Stimulated activated CD4-positive, alpha-beta T cell treated with anti-CD3 and anti-CD28 coated beads, TNF-alpha, amount 100 ng/mL, for 1 hour (primary cell): ENCODE data around the gene IL17REL.
"Not testable (repeated sequence)": the region's sequence is repeated elsewhere in the genome, so short reads cannot be mapped to it uniquely, and the experiment has no call there.

ENCODE experiments used
- DNase-seq, 3 donors: peaks; one replicate each; pipeline ENCODE4 v3.0.0-alpha.2; 2020; ENCODE audit warnings: low read depth in 3 of 3, low spot score in 1 of 3

Gene IL17REL

DNA sequence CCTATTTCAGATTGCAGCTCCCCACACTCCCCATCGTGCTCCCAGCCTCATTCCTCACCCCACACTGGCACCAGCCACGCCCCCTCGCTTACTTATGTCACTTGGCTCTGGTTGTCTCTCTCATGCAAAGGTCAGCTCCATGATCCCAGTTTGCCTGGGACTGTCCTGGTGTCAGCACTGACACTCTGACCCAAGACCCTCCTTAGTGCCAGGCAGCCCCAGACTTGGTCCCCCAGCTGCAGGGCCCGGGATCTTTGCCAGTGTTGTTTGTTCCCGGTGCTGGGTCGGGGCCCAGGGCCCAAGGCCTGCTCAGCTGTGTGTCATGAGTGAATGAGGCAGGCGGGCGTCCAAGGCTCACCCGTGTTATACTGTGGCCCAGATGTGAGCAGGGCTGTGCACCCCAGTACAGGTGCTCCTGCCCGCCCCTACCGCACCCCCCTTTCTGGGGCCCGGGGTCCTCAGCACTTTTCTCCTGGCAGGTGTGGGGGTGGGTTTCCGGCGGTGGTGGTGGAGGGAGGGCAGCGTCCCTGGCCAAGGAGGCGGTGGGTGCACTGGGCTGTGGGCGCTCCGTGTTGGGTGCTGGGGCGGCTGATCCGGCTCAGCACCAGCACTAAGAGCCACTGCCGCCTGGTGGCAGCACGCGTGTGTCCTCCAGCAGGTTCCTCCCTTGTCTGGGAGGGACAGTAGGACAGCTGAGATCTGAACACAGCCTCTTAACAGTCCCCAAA, 19.5 kb downstream of the IL17REL start:
- DNase-seq = peak in 2 of 3 donors; percentile 38 to 60

DNA sequence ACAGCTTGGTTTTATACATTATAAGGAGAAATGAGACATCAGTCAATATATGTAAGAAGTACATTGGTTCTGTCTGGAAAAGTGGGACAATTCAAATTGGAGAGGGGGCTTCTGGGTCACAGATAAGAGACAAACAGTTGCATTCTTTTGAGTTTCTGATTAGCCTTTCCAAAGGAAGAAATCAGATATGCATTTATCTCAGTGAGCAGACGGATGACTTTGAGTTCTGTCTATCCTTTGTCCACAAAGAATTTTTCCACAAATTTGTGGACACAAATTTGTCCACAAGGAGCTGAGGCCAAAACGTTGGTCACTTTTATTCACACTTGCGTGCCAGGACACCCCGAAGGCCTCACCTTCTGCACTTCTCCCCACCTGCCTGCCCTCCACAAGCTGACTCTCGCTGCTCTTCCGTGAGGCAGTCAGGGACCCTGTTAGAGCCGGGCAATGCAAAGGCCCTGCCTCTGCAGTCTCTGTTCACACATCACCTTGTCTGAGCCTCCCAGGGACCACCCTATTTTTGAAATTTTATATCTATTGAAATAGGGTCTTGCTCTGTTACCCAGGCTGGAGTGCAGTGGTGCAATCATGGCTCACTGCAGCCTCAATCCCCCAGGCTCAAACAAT, 20.5 kb downstream of the IL17REL start:
- DNase-seq = no peak

GRCh38 chr22:49991167-49991566, 21.4 kb downstream of the IL17REL start:
- DNase-seq = no peak

DNA sequence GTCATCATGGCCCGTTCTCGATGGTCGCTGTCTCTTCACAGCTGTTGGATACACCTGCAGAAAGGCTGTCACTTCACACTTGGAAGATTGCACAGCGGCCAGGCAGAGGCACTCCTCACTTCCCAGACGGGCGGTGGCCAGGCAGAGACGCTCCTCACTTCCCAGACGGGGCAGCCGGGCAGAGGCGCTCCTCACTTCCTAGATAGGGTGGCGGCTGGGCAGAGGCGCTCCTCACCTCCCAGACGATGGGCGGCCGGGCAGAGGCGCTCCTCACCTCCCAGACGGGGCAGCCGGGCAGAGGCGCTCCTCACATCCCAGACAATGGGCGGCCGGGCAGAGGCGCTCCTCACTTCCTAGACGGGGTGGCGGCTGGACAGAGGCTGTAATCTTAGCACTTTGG, 22.7 kb downstream of the IL17REL start:
- DNase-seq = not testable (repeated sequence)

DNA sequence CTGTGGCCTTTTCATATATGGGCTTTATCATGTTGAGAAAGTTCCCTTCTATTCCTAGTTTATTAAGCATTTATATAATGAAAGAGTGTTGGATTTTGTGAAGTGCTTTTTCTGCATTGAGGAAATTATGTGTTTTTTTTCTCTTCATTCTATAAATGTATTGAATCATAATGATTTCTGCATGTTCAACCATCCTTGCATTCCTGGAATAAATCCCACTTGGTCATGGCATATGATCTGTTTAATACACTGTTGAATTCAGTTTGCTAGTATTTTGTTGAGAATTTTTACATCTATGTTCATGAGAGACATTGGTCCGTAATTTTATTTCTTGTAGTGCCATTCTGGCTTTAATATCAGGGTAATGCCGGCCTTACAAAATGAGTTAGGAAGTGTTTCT, 26.2 kb downstream of the IL17REL start:
- no peak for DNase-seq

DNA sequence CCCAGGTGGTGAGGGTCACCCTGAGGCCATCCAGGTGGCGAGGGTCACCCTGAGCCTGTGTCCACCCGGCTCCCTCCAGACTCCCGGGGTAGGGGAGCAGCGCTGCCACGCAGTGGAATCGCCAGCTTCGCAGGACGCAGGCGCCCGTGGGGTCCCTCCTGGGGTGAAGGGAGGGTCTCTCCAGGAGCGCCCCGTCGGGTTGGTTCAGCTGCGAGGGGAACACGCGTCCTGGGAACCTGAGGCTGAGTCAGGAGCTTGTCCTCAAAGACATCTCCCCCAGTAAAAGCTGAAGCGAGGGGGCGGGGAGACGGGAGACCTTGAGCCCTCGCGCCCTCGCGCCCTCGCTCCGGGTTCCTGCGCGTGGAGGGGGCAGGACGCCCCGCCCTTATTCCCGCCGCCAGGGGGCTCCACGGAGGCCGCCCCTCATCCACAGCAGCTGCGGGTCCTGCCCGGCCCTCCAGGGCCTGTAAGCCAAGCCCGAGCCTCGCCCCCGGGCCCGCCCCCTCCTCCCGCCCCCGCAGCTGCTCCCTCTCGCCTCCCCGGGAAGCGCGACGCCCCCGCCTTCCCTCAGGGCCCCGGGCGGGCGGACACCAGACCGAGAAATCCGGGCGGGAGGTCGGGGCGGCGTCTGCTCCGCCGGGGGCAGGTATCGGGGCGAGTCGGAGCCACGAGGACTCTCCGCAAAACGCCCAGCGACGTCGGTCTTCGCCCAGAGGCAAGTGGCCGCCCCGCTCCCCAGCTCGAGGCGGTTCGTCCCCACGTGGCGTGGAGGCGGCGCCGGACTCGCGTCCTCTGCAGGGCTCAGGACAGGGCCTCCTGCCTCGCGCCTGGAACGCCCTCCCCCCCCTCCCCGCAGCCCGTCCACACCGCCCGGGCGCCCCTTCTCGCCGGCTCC, 29.2 kb downstream of the IL17REL start:
- DNase-seq = no peak

GRCh38 chr22:49981799-49982198, 30.8 kb downstream of the IL17REL start:
- not testable (repeated sequence) for DNase-seq

DNA sequence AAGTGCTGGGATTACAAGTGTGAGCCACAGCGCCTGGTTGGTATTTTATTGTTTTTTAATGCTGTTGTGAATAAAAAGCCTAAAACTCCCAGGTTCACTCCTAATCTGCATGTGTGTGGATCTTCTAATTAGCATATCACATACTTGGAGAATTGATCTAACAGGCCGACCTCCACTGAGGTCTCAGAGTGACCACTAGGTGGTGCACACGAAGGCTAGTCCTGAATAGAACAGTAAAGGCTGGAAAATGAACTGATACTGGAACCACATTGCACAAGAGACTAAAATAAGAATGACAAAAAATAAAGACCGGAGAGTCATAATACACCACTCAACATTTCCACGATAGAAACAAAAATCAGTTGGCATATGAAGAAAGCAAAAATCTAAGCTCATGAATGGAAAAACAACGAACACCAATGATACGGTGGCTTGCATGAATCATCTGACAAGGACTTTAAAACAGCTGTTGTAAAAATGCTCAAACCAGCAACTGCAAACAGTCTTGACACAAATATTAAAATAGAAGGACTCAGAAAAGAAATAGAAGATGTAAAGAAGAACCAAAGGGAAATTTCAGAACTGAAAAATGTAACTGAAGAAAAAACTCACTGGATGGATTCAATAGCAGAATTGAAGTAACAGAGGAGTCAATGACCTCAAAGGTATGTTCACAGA, 32.8 kb downstream of the IL17REL start:
- no peak for DNase-seq

- no peak for DNase-seq
Observed at GRCh38 chr22:49977578-49977977, 35.0 kb downstream of the IL17REL start.

DNA sequence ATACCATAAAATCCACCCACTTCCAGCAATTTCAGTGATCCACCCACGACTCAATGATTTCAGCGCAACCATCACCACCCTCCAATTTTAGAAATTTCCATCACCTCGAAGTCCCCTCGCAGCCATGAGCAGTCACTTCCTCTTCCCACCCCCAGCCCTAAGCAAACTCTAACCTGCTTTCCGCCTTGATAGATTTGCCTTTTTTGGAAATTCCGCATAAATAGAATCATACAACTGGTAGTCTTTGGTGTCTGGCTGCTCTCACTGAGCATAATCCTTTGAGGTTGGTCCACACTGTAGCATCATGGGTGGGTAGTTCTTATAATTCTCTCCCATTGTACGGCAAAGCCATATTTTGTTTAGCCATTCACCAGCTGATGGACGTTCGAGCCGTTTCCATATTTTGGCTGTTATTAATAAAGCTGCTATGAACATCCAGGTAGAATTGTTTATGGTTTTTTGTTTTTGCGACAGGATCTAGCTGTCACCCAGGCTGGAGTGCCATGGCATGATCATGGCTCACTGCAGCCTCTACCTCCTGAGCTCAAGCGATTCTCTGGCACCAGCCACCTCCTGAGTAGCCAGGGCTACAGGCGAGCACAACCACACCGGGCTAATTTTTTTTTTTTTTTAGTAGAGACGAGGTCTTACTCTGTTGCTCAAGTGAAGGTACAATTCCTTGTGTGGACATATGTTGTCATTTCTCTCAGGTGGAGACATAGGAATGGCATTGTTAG, 36.0 kb downstream of the IL17REL start:
- DNase-seq = no peak

GRCh38 chr22:49975543-49976389, 36.8 kb downstream of the IL17REL start:
- DNase-seq = peak in 1 of 3 donors; percentile 44

- no peak for DNase-seq
Observed at GRCh38 chr22:49973018-49973961, 39.3 kb downstream of the IL17REL start.

- DNase-seq = no peak
Observed at GRCh38 chr22:49972163-49973017, 40.2 kb downstream of the IL17REL start.

DNA sequence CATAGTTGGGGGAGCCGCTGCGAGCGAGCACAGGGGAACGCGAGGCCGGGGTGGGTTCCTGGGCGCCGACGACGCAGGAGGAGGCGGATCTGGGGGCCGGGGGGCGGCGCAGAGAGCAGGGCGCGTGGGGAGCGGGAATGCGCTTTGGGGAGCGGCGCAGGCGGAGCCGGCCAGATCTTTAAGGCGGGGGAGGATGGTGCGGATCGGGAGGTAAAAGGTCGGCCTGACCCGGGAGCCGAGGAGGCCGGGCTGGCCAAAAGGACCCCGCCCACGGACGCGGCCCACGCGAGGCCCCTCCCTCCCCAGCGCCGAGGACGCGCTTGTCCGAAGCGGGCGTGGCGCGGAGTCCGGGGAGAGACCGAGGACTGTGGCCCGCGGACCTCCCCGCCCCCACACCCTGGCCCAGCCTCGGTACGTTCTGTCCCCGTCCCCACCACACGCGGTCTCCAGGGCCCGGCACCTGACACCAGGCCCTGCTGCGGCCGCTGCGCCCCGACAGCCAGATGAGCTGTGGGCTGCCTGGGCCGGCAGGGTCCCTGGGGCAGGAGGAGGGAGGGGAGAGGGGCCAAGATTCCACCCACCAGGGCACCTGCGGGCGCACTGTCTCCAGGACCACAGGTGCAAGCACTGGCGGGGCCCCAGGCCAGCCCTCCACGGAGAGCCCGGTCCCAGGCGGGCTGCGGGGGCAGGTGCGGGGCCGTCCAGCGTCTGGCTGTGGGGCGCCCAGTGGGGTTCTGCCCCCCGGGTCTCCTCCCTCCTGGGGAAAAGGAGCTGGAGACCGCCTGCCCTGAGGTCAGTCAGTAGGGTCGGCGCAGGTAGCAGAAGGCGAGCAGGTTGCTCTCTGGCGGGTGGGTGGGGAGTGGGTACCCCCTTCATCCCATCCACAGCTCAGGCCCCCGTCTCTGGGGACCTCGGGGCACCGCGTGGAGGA, 41.1 kb downstream of the IL17REL start:
- DNase-seq = peak in 1 of 3 donors; percentile 66

GRCh38 chr22:49970528-49971231, 41.9 kb downstream of the IL17REL start:
- DNase-seq = peak; percentile 89 to 90 (median 90)
